Liver (tissue), 9 donors: ENCODE data around the gene CLDN14. TPM values are rescaled to one million over a fixed set of nuclear protein-coding genes. Genes with fewer than 3 reads are reported as not detected.

Experiments
- DNase-seq: peaks from one replicate; pipeline ENCODE4 v3.0.0-alpha.2; 2017; ENCODE audit warnings: low spot score
- H3K27ac ChIP-seq, 2 donors: one replicate each; pipeline ENCODE4 v1.7.0; 2013; ENCODE audit warnings: inconsistent platforms in 2 of 2, low read length in 2 of 2, control low read depth in 1 of 2, low read depth in 1 of 2, mild to moderate bottlenecking in 1 of 2
- H3K27me3 ChIP-seq, 4 donors: one replicate each; pipeline versions ENCODE4 v1.6.1 to v1.7.0; 2013; ENCODE audit warnings: low read length in 3 of 4, inconsistent platforms in 1 of 4, mild to moderate bottlenecking in 1 of 4, moderate library complexity in 1 of 4; ENCODE audit not compliant: control insufficient read depth in 4 of 4, insufficient read depth in 4 of 4
- H3K36me3 ChIP-seq, 4 donors: one replicate each; pipeline versions ENCODE4 v1.6.1 to v1.7.0; 2013; ENCODE audit warnings: low read length in 3 of 4, mild to moderate bottlenecking in 3 of 4, low read depth in 1 of 4, moderate library complexity in 1 of 4; ENCODE audit not compliant: control insufficient read depth in 4 of 4, insufficient read depth in 3 of 4
- H3K4me1 ChIP-seq, 4 donors: one replicate each; pipeline versions ENCODE4 v1.6.1 to v1.7.0; 2013; ENCODE audit warnings: low read length in 3 of 4, mild to moderate bottlenecking in 3 of 4, moderate library complexity in 1 of 4; ENCODE audit not compliant: control insufficient read depth in 4 of 4, insufficient read depth in 4 of 4
- H3K4me3 ChIP-seq, 3 donors: one replicate each; pipeline versions ENCODE4 v1.6.1 to v1.7.0; 2013; ENCODE audit warnings: low read length in 3 of 3, control low read depth in 1 of 3, low read depth in 1 of 3, mild to moderate bottlenecking in 1 of 3
- H3K9ac ChIP-seq, 2 donors: one replicate each; pipeline ENCODE4 v1.7.0; 2013; ENCODE audit warnings: low read length in 2 of 2, mild to moderate bottlenecking in 2 of 2, moderate library complexity in 2 of 2, control low read depth in 1 of 2, low read depth in 1 of 2
- H3K9me3 ChIP-seq, 4 donors: one replicate each; pipeline versions ENCODE4 v1.6.1 to v1.7.0; 2013; ENCODE audit warnings: low read length in 3 of 4; ENCODE audit not compliant: control insufficient read depth in 4 of 4
- ATF3 ChIP-seq: IDR thresholded peaks from 2 replicates; pipeline ENCODE4 v1.6.1; 2016; ENCODE audit warnings: antibody characterized with exemption
- CTCF ChIP-seq: fragments of 150-350 bp; IDR thresholded peaks from 2 replicates; pipeline ENCODE4 v1.5.1; 2017; ENCODE audit warnings: improper control_type of control experiment, low read depth, low read length; ENCODE audit not compliant: missing input control
- EGR1 ChIP-seq, 2 donors: IDR thresholded peaks; 2 replicates each; pipeline ENCODE4 v1.6.1; 2016 to 2018; ENCODE audit warnings: antibody characterized with exemption in 2 of 2, low read depth in 2 of 2
- FOXA1 ChIP-seq: IDR thresholded peaks from 2 replicates; pipeline ENCODE4 v1.6.1; 2016; ENCODE audit warnings: antibody characterized with exemption
- GABPA ChIP-seq, 2 donors: IDR thresholded peaks in 1 of 2; conservative IDR thresholded peaks in 1 of 2; 2 replicates each; pipeline ENCODE4 v1.6.1; 2016; ENCODE audit warnings: antibody characterized with exemption in 2 of 2, mild to moderate bottlenecking in 1 of 2, moderate library complexity in 1 of 2
- HNF4A ChIP-seq, 2 donors: conservative IDR thresholded peaks; 2 replicates each; pipeline ENCODE4 v1.6.1; 2016; ENCODE audit warnings: antibody characterized with exemption in 2 of 2, mild to moderate bottlenecking in 2 of 2
- HNF4G ChIP-seq: IDR thresholded peaks from 2 replicates; pipeline ENCODE4 v1.6.1; 2016; ENCODE audit warnings: antibody characterized with exemption
- JUND ChIP-seq, 2 donors: IDR thresholded peaks; 2 replicates each; pipeline ENCODE4 v1.6.1; 2016; ENCODE audit warnings: antibody characterized with exemption in 2 of 2
- MAX ChIP-seq: IDR thresholded peaks from 2 replicates; pipeline ENCODE4 v1.6.1; 2016; ENCODE audit warnings: antibody characterized with exemption
- RAD21 ChIP-seq, 2 donors: IDR thresholded peaks; 2 replicates each; pipeline ENCODE4 v1.6.1; 2016; ENCODE audit warnings: antibody characterized with exemption in 2 of 2, mild to moderate bottlenecking in 2 of 2
- REST ChIP-seq: IDR thresholded peaks from 2 replicates; pipeline ENCODE4 v1.6.1; 2016; ENCODE audit warnings: antibody characterized with exemption, mild to moderate bottlenecking
- RXRA ChIP-seq, 2 donors: IDR thresholded peaks; 2 replicates each; pipeline ENCODE4 v1.6.1; 2017 to 2018; ENCODE audit warnings: antibody characterized with exemption in 2 of 2, mild to moderate bottlenecking in 1 of 2
- SP1 ChIP-seq: IDR thresholded peaks from 2 replicates; pipeline ENCODE4 v1.6.1; 2018; ENCODE audit warnings: antibody characterized with exemption, mild to moderate bottlenecking
- TAF1 ChIP-seq: conservative IDR thresholded peaks from 2 replicates; pipeline ENCODE4 v1.6.1; 2016; ENCODE audit warnings: antibody characterized with exemption, mild to moderate bottlenecking
- YY1 ChIP-seq: IDR thresholded peaks from 2 replicates; pipeline ENCODE4 v1.6.1; 2016; ENCODE audit warnings: antibody characterized with exemption, mild to moderate bottlenecking
- ZBTB33 ChIP-seq: IDR thresholded peaks from 2 replicates; pipeline ENCODE4 v1.6.1; 2016; ENCODE audit warnings: antibody characterized with exemption
- WGBS: extraction: QIAGEN DNeasy Blood & Tissue Kit; methylation state at CpG from one replicate; pipeline ENCODE4 v1.1.7; 2013; 5-methylcytosine and 5-hydroxymethylcytosine counted together
- polyA plus RNA-seq, 2 donors: library from polyadenylated mRNA; stranded (reverse) in 1 of 2; unstranded in 1 of 2; fragments of 200-250 nt in 1 of 2; fragments of >200 nt in 1 of 2; fragmentation: Nextera tagmentation in 1 of 2; extraction: Ambion mirVana in 1 of 2; gene quantifications; one replicate each; pipeline versions ENCODE4 v1.2.1 to v1.2.3, GENCODE V29; 2013 to 2015
- total RNA-seq, 2 donors: library from RNA; depleted of rRNA; stranded (reverse); fragments of >200 nt; gene quantifications; one replicate each; pipeline ENCODE4 v1.2.3, GENCODE V29; 2014
- donor health status: healthy.
- donor health status: healthy.
- donor health status: healthy.
- donor health status: healthy.
- donor health status: healthy.

Gene CLDN14
- total and polyA plus RNA-seq, 4 donors: 6.3 to 19.4 (median 13.4) TPM

GRCh38 chr21:36504067-36505058 lies 24.4 kb upstream of the CLDN14 start:
- Histone ChIP-seq H3K27me3 (no peaks in the 10 kb centered on the region), H3K36me3 (no peaks in the 10 kb centered on the region), H3K9me3 (no peaks in the 10 kb centered on the region), H3K4me1 (peaks cover 2 to 34% (median 23%) of the 10 kb centered on the region in 4 donors), H3K4me3 (no peak overlapping the region), H3K27ac (no peak overlapping the region), H3K9ac (no peak overlapping the region)
- no peak for TF ChIP-seq HNF4A (conservative IDR thresholded peaks at IDR 0.05)
- TF ChIP-seq SP1: no peak
- TF ChIP-seq CTCF: peak; percentile 96
- TF ChIP-seq RXRA (IDR thresholded peaks at IDR 0.05): no peak
- no peak for TF ChIP-seq YY1
- no peak for TF ChIP-seq JUND (IDR thresholded peaks at IDR 0.05)
- no peak for TF ChIP-seq HNF4G
- no peak for TF ChIP-seq ZBTB33
- no peak for TF ChIP-seq GABPA (IDR thresholded peaks at IDR 0.05 in 1 of 2, conservative IDR thresholded peaks at IDR 0.05 in 1 of 2)
- no peak for TF ChIP-seq TAF1
- no peak for TF ChIP-seq REST
- no peak for TF ChIP-seq EGR1 (IDR thresholded peaks at IDR 0.05; ENCODE audit: low read depth in 2 of 2)
- TF ChIP-seq RAD21 (IDR thresholded peaks at IDR 0.05): peak; percentile 95
- no peak for TF ChIP-seq FOXA1
- TF ChIP-seq MAX: no peak
- TF ChIP-seq ATF3: no peak
- DNase-seq: peak; percentile 47
- WGBS: 31% methylated on average over 5 of the region's 5 CpGs
